Measurements from ENCODE around the gene MYL2. TPM values are rescaled to one million over a fixed set of nuclear protein-coding genes. Genes with fewer than 3 reads are reported as not detected.

The MYL2 gene
- total RNA-seq, 4 donors from 2014 or later: not detected

DNA sequence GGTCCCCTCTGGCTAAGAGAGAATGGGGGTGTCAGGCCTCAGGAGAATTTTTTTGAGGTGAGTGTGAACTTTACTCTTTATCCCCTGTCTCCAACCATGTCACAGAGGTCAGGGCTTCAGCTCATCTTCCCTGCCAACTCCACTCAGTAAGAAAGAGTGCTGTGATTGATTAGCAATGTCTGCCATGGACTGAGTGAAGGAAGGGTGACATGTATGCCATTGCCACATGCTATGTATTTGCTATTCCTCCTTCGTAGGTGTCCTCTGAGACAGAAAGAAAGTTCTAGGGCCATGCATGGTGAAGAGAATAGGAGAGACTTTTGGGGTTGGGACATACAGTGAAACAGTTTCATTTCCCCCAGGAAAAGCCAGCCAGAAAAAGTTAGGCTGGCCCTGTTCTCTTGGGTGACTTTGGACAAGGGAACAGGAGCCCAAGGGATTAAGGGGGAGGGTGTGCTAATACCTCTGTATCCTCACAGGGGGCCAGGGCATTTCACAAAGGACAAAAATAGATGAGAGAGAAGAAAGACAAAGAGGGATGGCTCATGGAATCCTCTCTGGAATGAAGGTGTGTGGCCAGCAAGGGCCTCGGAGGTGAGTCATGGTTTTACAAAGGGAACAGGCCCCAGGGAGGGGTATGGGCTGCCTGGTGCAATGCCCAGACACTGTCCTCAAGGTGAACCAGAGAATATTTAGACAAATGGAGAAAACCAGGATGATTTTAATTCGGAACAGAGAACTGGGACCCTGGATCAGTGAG is 13.9 kb upstream of the MYL2 start:
- Histone ChIP-seq H3K4me3 (no peak overlapping the region), H3K36me3 (no peaks in the 10 kb centered on the region), H3K4me1 (peaks cover 5% of the 10 kb centered on the region), H3K9me3 (no peaks in the 10 kb centered on the region), H3K27me3 (peaks cover 31% of the 10 kb centered on the region), H3K27ac (no peak overlapping the region)
- 67% methylated on average over 3 of the region's 3 CpGs for WGBS
- no peak for DNase-seq (ENCODE audit: low spot score in 2 of 2)
- TF ChIP-seq CTCF (IDR thresholded peaks at IDR 0.05) (no peak), POLR2A (IDR thresholded peaks at IDR 0.05) (no peak), POLR2AphosphoS5 (IDR thresholded peaks at IDR 0.05) (no peak), EP300 (IDR thresholded peaks at IDR 0.05) (no peak)

DNA sequence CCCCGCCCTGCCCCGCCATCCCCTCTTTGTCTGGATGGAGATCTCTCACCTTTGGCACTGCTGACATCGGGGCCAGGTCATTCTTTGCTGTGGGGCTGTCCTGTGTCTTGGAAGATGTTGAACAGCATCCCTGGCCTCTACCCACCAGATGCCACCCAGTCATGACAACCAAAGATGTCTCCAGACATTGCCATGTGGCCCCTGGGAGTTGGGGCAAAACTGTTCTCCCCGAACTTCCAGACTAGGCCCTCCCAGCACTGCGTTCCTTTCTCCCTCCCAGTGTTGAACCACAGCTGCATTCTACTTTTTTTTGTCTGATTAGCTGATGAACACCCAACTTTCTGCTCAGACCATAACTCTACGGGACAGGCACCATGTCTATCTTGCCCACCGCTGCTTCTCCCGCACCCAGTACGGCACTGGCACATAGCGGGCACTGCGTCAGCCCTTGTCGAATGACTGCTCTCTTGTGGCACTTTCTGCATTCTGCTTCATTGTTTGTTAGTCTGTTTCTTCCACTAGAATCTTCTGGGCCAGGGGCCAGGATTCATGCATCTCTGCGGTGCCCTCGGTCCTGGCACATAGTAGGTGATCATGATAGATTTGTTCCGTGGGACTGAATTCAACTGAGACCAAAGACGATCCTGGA is 13.1 kb upstream of the MYL2 start:
- no peak overlapping the region for H3K27ac ChIP-seq
- H3K9me3 ChIP-seq: no peaks in the 10 kb centered on the region
- H3K36me3 ChIP-seq: no peaks in the 10 kb centered on the region
- DNase-seq (ENCODE audit: low spot score in 2 of 2): no peak
- no peak overlapping the region for H3K4me3 ChIP-seq
- TF ChIP-seq EP300 (IDR thresholded peaks at IDR 0.05) (no peak), POLR2AphosphoS5 (IDR thresholded peaks at IDR 0.05) (no peak), POLR2A (IDR thresholded peaks at IDR 0.05) (no peak)
- H3K27me3 ChIP-seq: peaks cover 28% of the 10 kb centered on the region
- peaks cover 5% of the 10 kb centered on the region for H3K4me1 ChIP-seq
- 92% methylated on average over 16 of the region's 16 CpGs for WGBS

DNA sequence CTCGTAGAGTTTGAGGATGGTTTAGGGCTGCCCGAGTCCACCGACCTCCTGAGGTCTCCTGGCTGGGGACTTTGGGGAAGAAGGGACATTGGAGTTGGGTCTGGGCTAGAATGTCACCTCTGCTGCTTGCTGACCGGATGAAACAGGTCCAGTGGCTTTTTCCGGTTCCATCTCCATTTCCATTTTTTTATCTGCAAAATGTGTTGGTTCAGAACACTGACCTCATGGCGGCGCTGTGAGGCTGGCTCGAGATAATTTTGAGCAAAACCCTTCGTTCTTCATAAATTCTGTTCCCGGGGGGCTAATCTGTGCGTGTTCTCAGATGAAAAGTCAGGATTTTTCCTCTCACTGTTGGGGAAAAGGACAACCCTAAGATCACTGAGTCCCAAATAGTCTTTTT is 11.7 kb upstream of the MYL2 start:
- 43% methylated on average over 11 of the region's 11 CpGs for whole genome bisulfite sequencing
- TF ChIP-seq POLR2AphosphoS5 (IDR thresholded peaks at IDR 0.05) (no peak), EP300 (IDR thresholded peaks at IDR 0.05) (no peak), POLR2A (IDR thresholded peaks at IDR 0.05) (no peak), CTCF (IDR thresholded peaks at IDR 0.05) (no peak)
- Histone ChIP-seq H3K9me3 (no peaks in the 10 kb centered on the region), H3K4me3 (no peak overlapping the region), H3K27ac (no peak overlapping the region), H3K4me1 (peaks cover 3% of the 10 kb centered on the region), H3K36me3 (no peaks in the 10 kb centered on the region), H3K27me3 (peaks cover 23% of the 10 kb centered on the region)
- DNase-seq (ENCODE audit: low spot score in 2 of 2): no peak

DNA sequence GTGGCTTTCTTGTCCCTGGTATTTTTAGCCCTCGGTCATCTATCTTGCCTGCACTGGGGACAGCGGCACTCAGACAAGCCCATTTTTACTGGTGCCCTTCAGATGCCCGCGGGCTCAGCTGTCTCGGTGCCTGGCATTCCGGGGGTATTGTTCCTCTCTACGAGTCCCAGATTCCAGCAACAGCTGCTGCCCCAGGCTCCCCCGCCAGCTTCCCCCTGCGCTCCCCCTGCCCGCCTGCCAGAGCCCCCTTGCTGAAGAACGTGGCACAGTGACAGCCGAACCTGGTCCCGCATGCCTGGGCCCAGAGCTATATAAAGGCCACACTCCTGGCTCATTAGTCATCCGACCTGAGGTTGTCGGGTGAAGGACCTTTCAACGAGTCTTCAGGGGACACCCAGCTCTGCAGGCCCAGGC is 10.9 kb upstream of the MYL2 start:
- Histone ChIP-seq H3K27me3 (peaks cover 16% of the 10 kb centered on the region), H3K27ac (no peak overlapping the region), H3K36me3 (no peaks in the 10 kb centered on the region), H3K4me3 (no peak overlapping the region), H3K4me1 (no peaks in the 10 kb centered on the region), H3K9me3 (no peaks in the 10 kb centered on the region)
- WGBS: 53% methylated on average over 16 of the region's 16 CpGs
- TF ChIP-seq POLR2A (IDR thresholded peaks at IDR 0.05): no peak
- TF ChIP-seq EP300 (IDR thresholded peaks at IDR 0.05): no peak
- no peak for TF ChIP-seq POLR2AphosphoS5 (IDR thresholded peaks at IDR 0.05)
- no peak for TF ChIP-seq CTCF (IDR thresholded peaks at IDR 0.05)
- no peak for DNase-seq (ENCODE audit: low spot score in 2 of 2)

DNA sequence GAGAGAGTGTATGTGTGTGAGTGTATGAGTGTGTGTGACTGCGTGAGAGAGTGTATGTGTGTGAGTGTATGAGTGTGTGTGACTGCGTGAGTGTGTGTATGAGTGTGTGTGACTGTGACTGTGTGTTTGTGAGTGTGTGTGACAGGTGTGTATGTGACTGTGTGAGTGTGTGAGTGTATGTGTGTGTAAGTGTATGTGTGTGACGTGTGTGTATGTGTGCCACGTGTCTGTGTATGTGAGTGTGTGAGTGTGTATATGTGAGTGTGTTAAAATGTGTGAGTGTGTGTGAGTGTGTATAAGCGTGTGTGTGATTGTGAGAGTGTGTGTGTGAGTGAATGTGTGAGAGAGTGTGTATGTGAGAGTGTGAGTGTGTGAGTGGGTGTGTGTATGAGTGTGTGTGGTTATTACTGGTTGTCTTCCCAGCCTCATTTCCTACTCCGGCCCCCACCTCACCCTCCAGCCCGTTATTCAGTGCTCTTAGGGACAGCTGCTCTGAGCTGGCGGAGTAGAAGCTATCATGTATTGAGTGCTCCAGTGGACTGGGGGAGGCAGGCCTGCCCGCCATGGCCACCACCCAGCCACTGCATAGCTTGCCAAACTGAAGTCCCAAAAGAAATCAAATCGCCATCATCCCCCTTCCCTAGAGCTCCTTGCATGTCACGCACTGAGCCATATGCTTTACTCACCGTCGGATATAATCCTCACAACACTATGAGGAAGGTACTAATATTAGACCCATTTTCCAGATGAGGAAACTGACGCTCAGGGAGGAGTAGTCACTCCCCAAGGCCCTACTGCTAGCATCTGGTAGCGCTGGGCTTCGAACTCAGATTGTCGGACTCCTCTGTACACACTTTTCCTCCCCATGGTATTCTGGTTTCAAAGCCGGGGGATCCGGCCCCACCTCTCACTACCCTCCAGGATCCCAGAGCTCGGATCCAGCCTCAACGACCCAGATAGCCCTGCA is 10.3 kb upstream of the MYL2 start:
- H3K9me3 ChIP-seq: no peaks in the 10 kb centered on the region
- no peak overlapping the region for H3K27ac ChIP-seq
- 83% methylated on average over 21 of the region's 21 CpGs for WGBS
- H3K4me3 ChIP-seq: no peak overlapping the region
- H3K4me1 ChIP-seq: no peaks in the 10 kb centered on the region
- H3K27me3 ChIP-seq: peaks cover 14% of the 10 kb centered on the region
- H3K36me3 ChIP-seq: no peaks in the 10 kb centered on the region
- TF ChIP-seq EP300 (IDR thresholded peaks at IDR 0.05) (no peak), POLR2A (IDR thresholded peaks at IDR 0.05) (no peak), CTCF (IDR thresholded peaks at IDR 0.05) (no peak), POLR2AphosphoS5 (IDR thresholded peaks at IDR 0.05) (no peak)
- DNase-seq (ENCODE audit: low spot score in 2 of 2): no peak

Measured in suprapubic skin (tissue), 4 donors.